WTC11 (cell line): ENCODE data around the gene SMCP.

Source experiments
- ATF1 ChIP-seq: sonication (generic); formaldehyde crosslinking; IDR thresholded peaks from 2 replicates; pipeline ENCODE4 v1.8.1; 2023; ENCODE audit warnings: mild to moderate bottlenecking, moderate library complexity, missing genetic modification reagents
- CBFB ChIP-seq: sonication (generic); formaldehyde crosslinking; IDR thresholded peaks from 2 replicates; pipeline ENCODE4 v1.8.1; 2022; ENCODE audit warnings: mild to moderate bottlenecking, low read depth, missing genetic modification reagents
- CTCF ChIP-seq: fragments of 200-600 bp; IDR thresholded peaks from 2 replicates; pipeline ENCODE4 v1.8.0; 2022; ENCODE audit warnings: antibody characterized with exemption
- TP53 ChIP-seq: sonication (generic); formaldehyde crosslinking; IDR thresholded peaks from 2 replicates; pipeline ENCODE4 v1.8.1; 2023; ENCODE audit warnings: mild to moderate bottlenecking, missing genetic modification reagents
- USF1 ChIP-seq: sonication (generic); formaldehyde crosslinking; IDR thresholded peaks from 2 replicates; pipeline ENCODE4 v1.8.0; 2022; ENCODE audit warnings: mild to moderate bottlenecking, missing genetic modification reagents
- ZNF263 ChIP-seq: sonication (generic); formaldehyde crosslinking; IDR thresholded peaks from 2 replicates; pipeline ENCODE4 v1.8.1; 2022; ENCODE audit warnings: low read depth, mild to moderate bottlenecking, moderate library complexity, missing genetic modification reagents
- TF ChIP-seq, protein P1 (sequence below): sonication (generic); formaldehyde crosslinking; IDR thresholded peaks from 2 replicates; pipeline ENCODE4 v1.8.1; 2023; ENCODE audit warnings: mild to moderate bottlenecking, missing genetic modification reagents, borderline replicate concordance
- TF ChIP-seq, protein P2 (sequence below): sonication (generic); formaldehyde crosslinking; IDR thresholded peaks from 2 replicates; pipeline ENCODE4 v1.8.1; 2022; ENCODE audit warnings: low read depth, missing genetic modification reagents, borderline replicate concordance
- TF ChIP-seq, protein P3 (sequence below): sonication (generic); formaldehyde crosslinking; IDR thresholded peaks from 2 replicates; pipeline ENCODE4 v1.8.0; 2022; ENCODE audit warnings: mild to moderate bottlenecking, missing genetic modification reagents

GRCh38 chr1:152836870-152837269 is 41.3 kb upstream of the SMCP start:
- TF ChIP-seq TP53 (CRISPR knock-in tag) (no peak), CTCF (no peak), CBFB (CRISPR knock-in tag) (no peak), ZNF263 (no peak), USF1 (CRISPR knock-in tag) (no peak), ATF1 (CRISPR knock-in tag) (no peak)
- TF ChIP-seq, protein P1, sequence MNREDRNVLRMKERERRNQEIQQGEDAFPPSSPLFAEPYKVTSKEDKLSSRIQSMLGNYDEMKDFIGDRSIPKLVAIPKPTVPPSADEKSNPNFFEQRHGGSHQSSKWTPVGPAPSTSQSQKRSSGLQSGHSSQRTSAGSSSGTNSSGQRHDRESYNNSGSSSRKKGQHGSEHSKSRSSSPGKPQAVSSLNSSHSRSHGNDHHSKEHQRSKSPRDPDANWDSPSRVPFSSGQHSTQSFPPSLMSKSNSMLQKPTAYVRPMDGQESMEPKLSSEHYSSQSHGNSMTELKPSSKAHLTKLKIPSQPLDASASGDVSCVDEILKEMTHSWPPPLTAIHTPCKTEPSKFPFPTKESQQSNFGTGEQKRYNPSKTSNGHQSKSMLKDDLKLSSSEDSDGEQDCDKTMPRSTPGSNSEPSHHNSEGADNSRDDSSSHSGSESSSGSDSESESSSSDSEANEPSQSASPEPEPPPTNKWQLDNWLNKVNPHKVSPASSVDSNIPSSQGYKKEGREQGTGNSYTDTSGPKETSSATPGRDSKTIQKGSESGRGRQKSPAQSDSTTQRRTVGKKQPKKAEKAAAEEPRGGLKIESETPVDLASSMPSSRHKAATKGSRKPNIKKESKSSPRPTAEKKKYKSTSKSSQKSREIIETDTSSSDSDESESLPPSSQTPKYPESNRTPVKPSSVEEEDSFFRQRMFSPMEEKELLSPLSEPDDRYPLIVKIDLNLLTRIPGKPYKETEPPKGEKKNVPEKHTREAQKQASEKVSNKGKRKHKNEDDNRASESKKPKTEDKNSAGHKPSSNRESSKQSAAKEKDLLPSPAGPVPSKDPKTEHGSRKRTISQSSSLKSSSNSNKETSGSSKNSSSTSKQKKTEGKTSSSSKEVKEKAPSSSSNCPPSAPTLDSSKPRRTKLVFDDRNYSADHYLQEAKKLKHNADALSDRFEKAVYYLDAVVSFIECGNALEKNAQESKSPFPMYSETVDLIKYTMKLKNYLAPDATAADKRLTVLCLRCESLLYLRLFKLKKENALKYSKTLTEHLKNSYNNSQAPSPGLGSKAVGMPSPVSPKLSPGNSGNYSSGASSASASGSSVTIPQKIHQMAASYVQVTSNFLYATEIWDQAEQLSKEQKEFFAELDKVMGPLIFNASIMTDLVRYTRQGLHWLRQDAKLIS (CRISPR knock-in tag) = no peak
- TF ChIP-seq, protein P2, sequence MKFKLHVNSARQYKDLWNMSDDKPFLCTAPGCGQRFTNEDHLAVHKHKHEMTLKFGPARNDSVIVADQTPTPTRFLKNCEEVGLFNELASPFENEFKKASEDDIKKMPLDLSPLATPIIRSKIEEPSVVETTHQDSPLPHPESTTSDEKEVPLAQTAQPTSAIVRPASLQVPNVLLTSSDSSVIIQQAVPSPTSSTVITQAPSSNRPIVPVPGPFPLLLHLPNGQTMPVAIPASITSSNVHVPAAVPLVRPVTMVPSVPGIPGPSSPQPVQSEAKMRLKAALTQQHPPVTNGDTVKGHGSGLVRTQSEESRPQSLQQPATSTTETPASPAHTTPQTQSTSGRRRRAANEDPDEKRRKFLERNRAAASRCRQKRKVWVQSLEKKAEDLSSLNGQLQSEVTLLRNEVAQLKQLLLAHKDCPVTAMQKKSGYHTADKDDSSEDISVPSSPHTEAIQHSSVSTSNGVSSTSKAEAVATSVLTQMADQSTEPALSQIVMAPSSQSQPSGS (CRISPR knock-in tag) = no peak
- TF ChIP-seq, protein P3, sequence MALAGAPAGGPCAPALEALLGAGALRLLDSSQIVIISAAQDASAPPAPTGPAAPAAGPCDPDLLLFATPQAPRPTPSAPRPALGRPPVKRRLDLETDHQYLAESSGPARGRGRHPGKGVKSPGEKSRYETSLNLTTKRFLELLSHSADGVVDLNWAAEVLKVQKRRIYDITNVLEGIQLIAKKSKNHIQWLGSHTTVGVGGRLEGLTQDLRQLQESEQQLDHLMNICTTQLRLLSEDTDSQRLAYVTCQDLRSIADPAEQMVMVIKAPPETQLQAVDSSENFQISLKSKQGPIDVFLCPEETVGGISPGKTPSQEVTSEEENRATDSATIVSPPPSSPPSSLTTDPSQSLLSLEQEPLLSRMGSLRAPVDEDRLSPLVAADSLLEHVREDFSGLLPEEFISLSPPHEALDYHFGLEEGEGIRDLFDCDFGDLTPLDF (CRISPR knock-in tag) = no peak
